ENCODE data around the gene ELAPOR1.

Gene ELAPOR1

DNA sequence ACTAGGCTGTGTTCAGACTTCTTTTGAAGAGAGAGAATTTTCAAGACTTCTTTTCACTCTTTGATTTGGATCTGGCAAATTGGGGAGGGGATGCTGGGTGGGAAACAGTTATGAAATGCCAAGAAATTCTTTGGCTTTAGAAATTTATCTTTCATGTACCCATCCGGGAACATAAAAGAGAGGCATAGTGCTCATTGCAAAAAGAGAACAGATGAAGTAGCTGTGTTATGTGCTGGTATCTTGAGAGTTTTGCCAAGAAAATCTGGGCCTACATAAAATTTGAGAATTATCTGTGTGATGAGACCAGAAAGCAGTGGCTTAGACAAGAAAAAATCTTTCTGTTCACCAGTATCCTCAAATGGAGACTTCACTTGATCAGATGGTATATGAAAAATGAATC lies 19.0 kb upstream of the ELAPOR1 start:
- DNase-seq (ENCODE audit: low read depth): no peak

GRCh38 chr1:109095631-109096030 lies 18.3 kb upstream of the ELAPOR1 start:
- no peak for DNase-seq (ENCODE audit: low read depth)

DNA sequence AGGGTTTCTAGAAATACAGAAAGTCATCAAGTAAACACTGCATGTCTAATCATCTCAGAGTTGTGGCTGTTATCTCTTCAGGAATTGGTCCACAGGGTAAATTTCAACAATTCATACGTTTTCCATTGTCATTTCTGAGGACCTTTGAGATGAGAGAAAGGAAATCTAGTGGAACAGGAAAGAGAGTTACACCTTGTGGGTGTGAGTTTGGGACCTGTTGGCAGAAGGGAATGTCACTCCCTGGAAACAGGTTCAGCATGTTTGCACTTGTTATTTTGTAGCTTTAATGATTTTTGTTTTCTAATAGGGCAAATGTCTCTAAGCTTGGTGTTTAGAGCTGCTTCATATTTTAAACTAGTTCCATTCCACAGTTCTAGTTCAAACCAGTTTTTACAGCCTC lies 17.8 kb upstream of the ELAPOR1 start:
- no peak for DNase-seq (ENCODE audit: low read depth)

DNA sequence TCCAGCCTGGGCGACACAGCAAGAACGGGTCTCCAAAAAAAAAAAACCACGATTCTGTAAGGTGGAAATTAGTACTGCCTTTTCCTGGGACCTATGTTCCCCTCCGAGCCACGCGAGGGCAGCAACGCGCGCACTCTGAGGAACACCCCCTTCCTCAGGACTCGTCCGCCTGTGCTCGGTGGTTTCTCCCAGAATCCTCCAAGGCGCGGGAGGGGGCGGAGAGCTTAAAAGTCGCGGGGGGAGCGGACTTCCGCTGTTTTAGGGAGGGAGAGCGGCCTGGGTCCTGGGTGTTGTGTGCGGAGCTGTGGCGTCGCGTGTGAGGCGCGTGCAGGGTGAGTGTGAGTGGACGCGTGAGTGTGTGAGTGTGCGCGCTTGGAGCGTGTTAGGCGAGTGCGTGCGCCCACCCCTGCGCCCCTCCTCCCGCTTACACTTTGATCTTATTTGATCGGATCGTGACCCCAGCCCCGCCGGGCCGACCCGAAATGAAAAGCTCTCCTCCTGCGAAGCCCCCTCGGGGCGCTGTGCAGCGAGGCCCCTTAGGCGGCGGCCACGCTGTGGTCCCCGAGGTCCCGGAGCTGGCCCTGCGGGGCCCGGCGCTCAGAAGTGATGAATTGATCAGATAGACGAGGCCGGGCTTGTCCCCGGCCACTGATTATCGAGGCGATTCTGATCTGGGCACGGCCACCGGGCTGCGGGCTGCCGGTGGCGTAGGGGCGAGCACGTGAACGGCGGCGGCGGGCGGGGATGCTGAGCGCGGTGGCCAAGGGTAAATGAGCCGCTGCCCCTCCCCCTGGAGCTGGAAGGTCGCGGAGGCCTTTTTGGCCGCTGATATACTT lies 13.8 kb upstream of the ELAPOR1 start:
- peak; percentile 82 for DNase-seq (ENCODE audit: low read depth)

GRCh38 chr1:109104364-109105151 lies 9.4 kb upstream of the ELAPOR1 start:
- DNase-seq (ENCODE audit: low read depth): no peak

DNA sequence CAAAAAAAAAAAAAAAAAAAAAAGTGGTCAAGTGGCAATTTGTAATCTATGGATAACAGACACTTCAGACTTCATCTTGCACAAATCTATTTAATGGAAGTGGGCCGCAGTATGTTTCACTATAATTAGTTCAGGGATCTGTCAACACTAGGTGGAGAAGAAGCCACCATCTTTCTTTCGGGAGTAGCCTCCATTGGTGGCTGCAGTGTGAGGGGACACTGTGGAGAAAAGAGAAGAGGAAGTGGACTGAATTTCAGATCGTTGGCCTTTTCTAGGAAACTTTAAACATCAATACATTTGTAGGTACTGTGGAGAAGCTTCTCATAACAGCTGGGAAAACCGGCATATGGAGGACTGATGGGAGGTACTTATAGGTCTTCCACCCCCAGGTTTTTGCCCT lies 8.0 kb upstream of the ELAPOR1 start:
- DNase-seq (ENCODE audit: low read depth): no peak

DNA sequence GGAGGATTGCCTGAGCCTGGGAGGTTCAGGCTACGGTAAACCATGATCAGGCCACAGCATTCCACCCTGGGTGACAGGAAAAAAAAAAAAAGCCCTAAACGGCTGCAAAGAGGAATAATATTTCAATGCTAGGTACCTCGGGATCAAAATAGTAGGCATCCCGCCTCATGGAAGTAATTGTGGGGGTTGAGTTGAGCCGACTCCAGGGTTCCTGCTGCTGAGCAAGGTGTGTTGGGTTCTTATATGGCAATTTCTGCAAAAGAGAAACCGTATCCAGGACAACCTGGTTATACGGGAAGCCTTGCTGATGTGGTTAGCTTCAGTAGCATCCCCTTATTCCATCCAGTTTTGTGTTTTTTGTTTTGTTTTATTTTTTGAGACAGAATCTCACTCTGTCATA lies 6.1 kb upstream of the ELAPOR1 start:
- no peak for DNase-seq (ENCODE audit: low read depth)

GRCh38 chr1:109109906-109110305 lies 4.0 kb upstream of the ELAPOR1 start:
- no peak for DNase-seq (ENCODE audit: low read depth)

- no peak for DNase-seq (ENCODE audit: low read depth)
Measured at GRCh38 chr1:109111386-109112055, 2.4 kb upstream of the ELAPOR1 start.

- no peak for DNase-seq (ENCODE audit: low read depth)
Measured at GRCh38 chr1:109112056-109112651, 1.8 kb upstream of the ELAPOR1 start.

- DNase-seq (ENCODE audit: low read depth): no peak
Measured at GRCh38 chr1:109112652-109113285, 1.1 kb upstream of the ELAPOR1 start.

- DNase-seq (ENCODE audit: low read depth): no peak
Measured at GRCh38 chr1:109114342-109114674, 393 bp downstream of the ELAPOR1 start.

DNA sequence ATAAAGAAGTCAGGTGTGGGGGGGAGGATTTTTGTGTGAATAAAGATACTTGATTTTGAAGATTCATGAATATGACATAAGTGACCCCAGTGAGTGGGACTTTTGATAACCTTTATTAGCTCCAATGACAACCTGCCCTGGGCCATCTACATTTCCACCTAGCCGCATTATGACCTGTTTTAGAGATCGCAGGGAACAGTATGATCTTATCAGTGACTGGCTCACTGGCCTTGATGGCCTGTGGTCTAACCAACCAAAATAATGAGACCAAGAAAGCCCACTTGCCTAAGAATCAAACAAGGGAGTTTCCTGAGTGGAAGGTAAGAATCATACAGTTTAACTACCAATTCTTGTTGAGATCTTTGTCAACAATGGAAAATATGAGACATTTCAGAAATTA lies 1.8 kb downstream of the ELAPOR1 start:
- DNase-seq (ENCODE audit: low read depth): no peak

DNA sequence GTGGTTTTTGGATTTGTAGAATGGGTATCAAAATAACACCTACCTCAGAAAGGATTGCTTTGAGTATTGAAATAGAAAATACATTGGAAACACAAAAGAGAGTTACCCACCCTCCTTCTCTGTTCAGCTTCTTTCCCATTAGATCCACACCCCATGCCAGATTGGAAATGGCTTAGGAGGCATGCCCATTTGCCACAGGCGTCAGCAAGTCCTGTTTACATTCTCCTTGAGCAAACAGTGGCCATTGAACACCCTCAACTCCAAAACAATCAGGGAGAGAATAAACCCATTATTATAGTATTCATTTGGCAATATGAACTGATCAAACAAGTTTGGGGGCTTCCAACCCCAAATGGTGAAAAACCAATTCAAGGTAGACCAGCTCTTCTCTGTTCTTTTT lies 2.4 kb downstream of the ELAPOR1 start:
- DNase-seq (ENCODE audit: low read depth): no peak

GRCh38 chr1:109118089-109118488 lies 4.2 kb downstream of the ELAPOR1 start:
- DNase-seq (ENCODE audit: low read depth): no peak

DNA sequence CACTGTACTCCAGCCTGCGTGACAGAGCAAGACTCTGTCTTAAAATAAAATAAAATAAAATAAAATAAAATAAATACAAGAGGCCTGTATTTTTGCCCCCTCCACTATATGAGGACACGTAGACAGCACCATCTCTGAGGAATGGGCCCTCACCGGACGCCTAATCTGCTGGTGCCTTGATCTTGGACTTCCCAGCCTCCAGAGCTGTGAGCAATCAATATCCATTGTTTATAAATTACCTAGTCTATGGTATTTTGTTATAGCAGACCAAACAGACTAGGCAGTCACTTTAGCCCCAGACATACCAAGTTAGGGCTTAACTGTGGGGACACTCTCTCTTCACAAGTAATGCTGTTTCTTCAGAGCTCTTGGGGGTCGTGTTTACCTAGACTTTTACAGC lies 6.4 kb downstream of the ELAPOR1 start:
- no peak for DNase-seq (ENCODE audit: low read depth)

DNA sequence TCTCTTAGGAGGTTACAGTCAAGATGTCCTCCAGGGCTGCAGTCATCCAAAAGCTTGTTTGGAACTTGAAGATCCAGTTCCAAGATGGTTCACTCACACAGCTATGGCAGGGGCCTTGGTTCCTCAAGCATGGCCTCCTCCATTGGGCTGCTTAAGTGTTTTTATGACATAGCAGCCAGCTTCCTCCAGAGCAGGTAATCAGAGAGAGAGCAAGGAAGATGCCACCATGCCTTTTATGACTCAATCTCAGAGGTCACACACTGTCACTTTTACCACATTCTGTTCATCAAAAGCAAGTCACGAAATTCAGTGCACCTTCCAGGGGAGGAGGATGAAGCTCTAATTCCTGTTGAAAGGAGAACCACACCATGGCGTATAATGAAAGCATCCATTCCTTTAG lies 17.1 kb downstream of the ELAPOR1 start:
- DNase-seq (ENCODE audit: low read depth): no peak

DNA sequence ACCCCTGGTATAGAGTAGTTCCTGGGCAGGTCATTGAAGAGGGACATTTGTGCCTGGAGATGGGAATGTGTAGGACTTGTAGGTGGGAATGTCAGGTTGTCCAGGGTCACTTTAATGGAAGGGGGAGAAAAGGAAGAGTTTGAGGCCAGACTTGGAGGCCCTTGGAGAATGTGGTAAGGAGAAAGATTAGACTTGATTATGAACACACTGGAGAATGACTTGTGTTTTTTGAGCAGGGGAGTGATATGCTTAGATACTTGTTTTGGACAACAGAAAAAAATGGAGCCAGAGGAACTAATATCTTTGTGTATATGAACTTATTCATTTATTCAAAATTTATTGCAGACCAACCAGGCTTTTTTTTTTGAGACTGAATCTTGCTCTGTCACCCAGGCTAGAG lies 17.9 kb downstream of the ELAPOR1 start:
- DNase-seq (ENCODE audit: low read depth): no peak

- no peak for DNase-seq (ENCODE audit: low read depth)
Measured at GRCh38 chr1:109133002-109133706, 19.2 kb downstream of the ELAPOR1 start.

DNA sequence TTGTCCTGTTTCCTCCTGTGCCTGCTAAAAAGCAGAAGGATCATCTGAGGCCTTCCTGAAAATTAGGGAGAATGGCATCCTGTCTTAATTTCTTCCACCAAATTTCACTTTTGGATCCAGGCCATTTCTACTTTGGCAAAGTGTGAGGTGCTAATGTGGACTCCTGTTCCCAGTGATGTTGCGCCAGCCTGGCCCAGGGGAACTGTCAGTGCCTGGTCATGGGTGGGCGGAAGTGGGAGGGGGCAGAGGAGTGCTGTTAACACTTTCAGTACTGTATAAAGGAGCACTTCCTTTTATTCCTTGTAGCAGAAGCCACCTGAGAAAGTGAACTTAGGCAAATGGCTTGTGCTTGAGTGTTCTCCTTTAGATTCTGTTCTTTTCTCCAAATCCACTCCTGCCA lies 19.9 kb downstream of the ELAPOR1 start:
- no peak for DNase-seq (ENCODE audit: low read depth)

GRCh38 chr1:109134423-109134822 lies 20.5 kb downstream of the ELAPOR1 start:
- DNase-seq (ENCODE audit: low read depth): no peak

DNA sequence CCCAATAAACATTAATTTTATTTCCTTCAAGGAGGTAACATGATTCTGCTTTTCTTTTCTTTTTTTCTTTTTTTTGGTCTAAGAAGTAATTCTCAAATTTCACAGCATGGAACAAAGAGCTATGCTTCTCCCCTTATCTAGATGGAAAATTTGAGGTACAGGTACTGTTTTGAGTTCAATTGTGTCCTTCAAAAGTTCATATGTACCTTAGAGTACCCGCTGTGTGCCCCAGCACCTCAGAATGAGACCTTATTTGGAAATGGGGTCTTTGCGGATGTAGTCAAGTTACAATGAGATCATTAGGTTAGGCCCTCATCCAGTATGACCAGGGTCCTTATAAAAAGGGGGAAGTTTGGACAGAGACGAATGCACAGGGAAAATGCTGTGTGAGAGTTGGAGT lies 22.0 kb downstream of the ELAPOR1 start:
- DNase-seq (ENCODE audit: low read depth): no peak

Data from non-pigmented ciliary epithelial cell (primary cell).